Hematopoietic multipotent progenitor cell treated with erythropoietin and hydrocortisone succinate and interleukin-3 and kit ligand, for 6 days (in vitro differentiated cells): ENCODE data around the gene NTN1.
"Not testable (repeated sequence)": the region's sequence is repeated elsewhere in the genome, so short reads cannot be mapped to it uniquely, and the experiment has no call there.

Source experiments
- DNase-seq: peaks from one replicate; pipeline ENCODE4 v3.0.0-alpha.2; 2015

Gene NTN1

GRCh38 chr17:9125722-9126121 is 104.4 kb downstream of the NTN1 start:
- DNase-seq = no peak

- DNase-seq = no peak
Measured at GRCh38 chr17:9127340-9127739, 106.0 kb downstream of the NTN1 start.

- no peak for DNase-seq
Measured at GRCh38 chr17:9131371-9131770, 110.1 kb downstream of the NTN1 start.

- no peak for DNase-seq
Measured at GRCh38 chr17:9132291-9132690, 111.0 kb downstream of the NTN1 start.

GRCh38 chr17:9132944-9133610 is 111.8 kb downstream of the NTN1 start:
- DNase-seq = no peak

GRCh38 chr17:9138161-9138717 is 116.9 kb downstream of the NTN1 start:
- DNase-seq = no peak

GRCh38 chr17:9139695-9140094 is 118.4 kb downstream of the NTN1 start:
- no peak for DNase-seq

GRCh38 chr17:9140550-9141424 is 119.5 kb downstream of the NTN1 start:
- no peak for DNase-seq

- DNase-seq = no peak
Measured at GRCh38 chr17:9141425-9141753, 120.1 kb downstream of the NTN1 start.

GRCh38 chr17:9142772-9143494 is 121.6 kb downstream of the NTN1 start:
- DNase-seq = no peak

- peak; percentile 14 for DNase-seq
Measured at GRCh38 chr17:9144502-9145249, 123.4 kb downstream of the NTN1 start.

GRCh38 chr17:9146064-9146463 is 124.8 kb downstream of the NTN1 start:
- DNase-seq = no peak

- DNase-seq = no peak
Measured at GRCh38 chr17:9148905-9149525, 127.7 kb downstream of the NTN1 start.

GRCh38 chr17:9150446-9151090 is 129.3 kb downstream of the NTN1 start:
- DNase-seq = no peak

GRCh38 chr17:9151091-9151490 is 129.8 kb downstream of the NTN1 start:
- DNase-seq = no peak

- DNase-seq = not testable (repeated sequence)
Measured at GRCh38 chr17:9151740-9152139, 130.4 kb downstream of the NTN1 start.

GRCh38 chr17:9158544-9159452 is 137.5 kb downstream of the NTN1 start:
- no peak for DNase-seq

- DNase-seq = peak; percentile 29
Measured at GRCh38 chr17:9162275-9162985, 141.1 kb downstream of the NTN1 start.

- no peak for DNase-seq
Measured at GRCh38 chr17:9166788-9167187, 145.5 kb downstream of the NTN1 start.

- DNase-seq = no peak
Measured at GRCh38 chr17:9167379-9167778, 146.1 kb downstream of the NTN1 start.
